ENCODE data around the gene TSR3.
A peak's percentile ranks its signal among the peaks of the same experiment; 100 is the strongest.

Gene TSR3

GRCh38 chr16:1326391-1326790 is 25.3 kb downstream of the TSR3 start:
- TF ChIP-seq ZFX (IDR thresholded peaks at IDR 0.05; ENCODE audit: borderline replicate concordance) (no peak), CTCF (IDR thresholded peaks at IDR 0.05) (no peak)

GRCh38 chr16:1325673-1326371 is 25.9 kb downstream of the TSR3 start:
- TF ChIP-seq CTCF (IDR thresholded peaks at IDR 0.05) (no peak), ZFX (IDR thresholded peaks at IDR 0.05; ENCODE audit: borderline replicate concordance) (no peak)
- peak overlapping the region; percentile 12; the same call in 1 of the 2 replicates for H3K27ac ChIP-seq

More at GRCh38 chr16:1326391-1326790, 25.3 kb downstream of the TSR3 start:
- no peak overlapping the region for H3K27ac ChIP-seq

GRCh38 chr16:1325261-1325660 is 26.4 kb downstream of the TSR3 start:
- H3K27ac ChIP-seq = peak overlapping the region; percentile 12; the same call in 1 of the 2 replicates
- no peak for TF ChIP-seq CTCF (IDR thresholded peaks at IDR 0.05)

GRCh38 chr16:1324286-1324826 is 27.3 kb downstream of the TSR3 start:
- TF ChIP-seq ZFX (IDR thresholded peaks at IDR 0.05; ENCODE audit: borderline replicate concordance) = no peak
- no peak for TF ChIP-seq CTCF (IDR thresholded peaks at IDR 0.05)
- H3K27ac ChIP-seq = no peak overlapping the region

GRCh38 chr16:1323296-1324239 is 28.1 kb downstream of the TSR3 start:
- no peak overlapping the region for H3K27ac ChIP-seq
- TF ChIP-seq CTCF (IDR thresholded peaks at IDR 0.05) = no peak
- no peak for TF ChIP-seq ZFX (IDR thresholded peaks at IDR 0.05; ENCODE audit: borderline replicate concordance)

GRCh38 chr16:1322407-1322806 is 29.3 kb downstream of the TSR3 start:
- H3K27ac ChIP-seq = no peak overlapping the region
- no peak for TF ChIP-seq CTCF (IDR thresholded peaks at IDR 0.05)

Measured in 22Rv1 (cell line).